GM20431 (cell line): Measurements from ENCODE around the gene TBC1D30.

ENCODE experiments used
- in situ Hi-C: fragments of 300-500 bp; cut with MseI, MboI; formaldehyde crosslinking; loops from one replicate; pipeline ENCODE4 v1.15.0; 2020; ENCODE audit warnings: low sequenced_read_pairs; ENCODE audit not compliant: unreplicated experiment

The TBC1D30 gene

GRCh38 chr12:64900540-64900939 lies 76.1 kb downstream of the TBC1D30 start:
- in situ Hi-C loops = no loop called here

- in situ Hi-C loops = no loop called here
Measured at GRCh38 chr12:64903479-64904152, 79.2 kb downstream of the TBC1D30 start.

GRCh38 chr12:64907097-64907496 lies 82.7 kb downstream of the TBC1D30 start:
- in situ Hi-C loops = no loop called here

- in situ Hi-C loops = no loop called here
Measured at GRCh38 chr12:64909124-64909523, 84.7 kb downstream of the TBC1D30 start.

GRCh38 chr12:64911081-64911480 lies 86.6 kb downstream of the TBC1D30 start:
- in situ Hi-C loops = no loop called here

GRCh38 chr12:64911912-64912311 lies 87.5 kb downstream of the TBC1D30 start:
- in situ Hi-C loops = no loop called here

- in situ Hi-C loops = no loop called here
Measured at GRCh38 chr12:64912516-64913255, 88.2 kb downstream of the TBC1D30 start.

- in situ Hi-C loops = no loop called here
Measured at GRCh38 chr12:64915242-64915641, 90.8 kb downstream of the TBC1D30 start.

- in situ Hi-C loops = no loop called here
Measured at GRCh38 chr12:64916411-64917261, 92.2 kb downstream of the TBC1D30 start.

GRCh38 chr12:64918344-64918743 lies 93.9 kb downstream of the TBC1D30 start:
- in situ Hi-C loops = no loop called here

GRCh38 chr12:64918801-64919200 lies 94.4 kb downstream of the TBC1D30 start:
- in situ Hi-C loops = no loop called here

GRCh38 chr12:64922853-64923252 lies 98.4 kb downstream of the TBC1D30 start:
- in situ Hi-C loops = no loop called here

GRCh38 chr12:64923536-64923935 lies 99.1 kb downstream of the TBC1D30 start:
- in situ Hi-C loops = no loop called here
